Measurements from ENCODE around the gene GRIN2A.

- no peak for TF ChIP-seq POLR2A (IDR thresholded peaks at IDR 0.05)
- TF ChIP-seq CTCF (IDR thresholded peaks at IDR 0.05): no peak
These were observed 427.1 kb downstream of the GRIN2A start for GRCh38 chr16:9755081-9755480.

Data from adrenal gland (tissue), 5 donors.